NCI-H345 treated with DMSO at 0.1 percent for 48 hours (cell line): ENCODE results near the gene RFX2.
"Not testable (repeated sequence)": the region's sequence is repeated elsewhere in the genome, so short reads cannot be mapped to it uniquely, and the experiment has no call there.

Experiments
- DNase-seq: peaks from one replicate; lab custom pipeline; 2025; ENCODE audit not compliant: unreplicated experiment; lab: John Stamatoyannopoulos, UW

RFX2 gene

DNA sequence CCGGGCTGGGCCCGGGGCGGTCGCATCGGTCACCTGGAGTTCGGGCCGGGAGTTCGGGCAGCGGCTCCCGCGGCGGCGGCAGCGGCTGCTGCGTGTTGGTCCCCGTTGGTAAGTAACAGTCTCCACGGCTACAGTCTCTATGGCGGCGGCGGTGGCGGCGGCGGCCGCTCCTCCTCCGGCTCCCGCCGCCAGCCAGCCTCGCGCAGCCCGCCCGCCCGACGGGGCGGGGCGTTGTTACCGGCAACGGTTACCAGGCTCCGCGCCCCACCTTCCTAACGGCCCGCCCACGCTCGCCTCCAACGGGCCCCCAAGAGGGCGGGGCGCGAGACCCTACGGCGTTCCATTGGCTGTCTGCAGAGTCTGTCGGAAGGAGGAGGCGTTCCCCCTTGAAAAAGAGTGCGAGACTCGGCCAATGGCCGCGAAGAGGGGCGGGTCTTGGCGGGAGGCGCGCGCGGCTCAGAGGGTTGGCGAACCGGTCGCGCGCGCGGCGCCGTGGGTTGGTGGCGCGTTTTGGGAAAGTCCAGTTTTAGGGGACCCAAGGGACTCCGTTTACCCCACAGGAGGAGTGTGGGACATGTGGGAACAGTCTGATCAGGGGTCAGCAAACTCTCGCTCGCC, at the start of gene RFX2:
Gene RFX2, minus strand, starts transcription at position 141 of the 618 bp plus-strand sequence. CDS start 63,004 bp downstream, outside the sequence.
- DNase-seq: peak; percentile 96

DNA sequence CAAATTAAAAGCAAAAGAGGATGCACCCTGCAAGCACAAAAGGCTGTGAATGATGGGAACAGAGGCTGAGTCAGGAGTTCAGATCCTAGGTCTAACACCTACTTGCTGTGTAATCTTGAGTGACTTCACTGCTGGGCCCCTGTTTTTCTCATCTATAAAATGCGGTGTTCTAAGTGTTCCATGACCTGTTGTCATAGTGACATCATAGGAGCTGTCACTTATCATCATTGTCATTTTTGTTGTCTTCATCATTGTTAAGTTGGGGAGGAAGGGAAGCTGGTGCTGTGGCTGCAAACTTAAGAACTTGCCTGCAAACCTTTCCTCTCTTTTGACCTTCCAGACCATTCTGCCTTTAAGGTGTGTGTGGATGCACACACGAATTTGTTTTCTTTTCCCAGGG, 45.7 kb upstream of the RFX2 start:
- no peak for DNase-seq

DNA sequence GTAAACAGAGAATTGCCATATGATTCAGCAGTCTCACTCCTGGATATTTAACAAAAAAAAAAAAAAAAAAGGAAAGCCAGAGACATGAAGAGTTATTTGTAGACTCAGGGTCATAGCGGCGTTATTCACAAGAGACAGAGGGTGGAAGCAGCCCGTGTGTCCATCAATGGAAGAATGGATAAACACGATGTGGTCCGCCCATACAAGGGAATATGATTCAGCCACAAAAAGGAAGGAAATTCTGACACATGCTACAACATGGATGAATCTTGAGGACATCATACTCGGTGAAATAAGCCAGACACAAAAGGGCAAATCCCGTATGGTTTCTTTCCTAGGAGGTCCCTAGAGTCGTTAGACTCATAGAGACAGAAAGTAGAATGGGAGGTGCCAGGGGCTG, 40.0 kb upstream of the RFX2 start:
- DNase-seq: no peak

DNA sequence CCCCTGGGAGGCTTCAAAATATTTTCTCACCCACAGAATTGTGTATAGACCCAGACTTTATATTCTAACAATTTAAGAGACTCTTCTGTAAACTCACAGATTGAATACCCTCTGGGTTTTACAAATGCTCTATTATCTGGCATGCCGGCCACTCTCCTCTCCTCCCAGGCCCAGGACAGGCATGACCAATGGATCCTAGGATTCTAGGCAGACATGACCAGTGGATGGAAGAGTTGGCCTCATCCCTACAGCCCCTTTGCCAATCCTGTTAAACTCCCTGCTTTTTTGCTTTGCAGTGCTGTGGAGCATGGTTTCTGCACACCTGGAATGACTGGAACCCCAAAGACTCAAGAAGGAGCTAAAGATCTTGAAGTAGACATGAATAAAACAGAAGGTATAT, 30.9 kb upstream of the RFX2 start:
- no peak for DNase-seq

DNA sequence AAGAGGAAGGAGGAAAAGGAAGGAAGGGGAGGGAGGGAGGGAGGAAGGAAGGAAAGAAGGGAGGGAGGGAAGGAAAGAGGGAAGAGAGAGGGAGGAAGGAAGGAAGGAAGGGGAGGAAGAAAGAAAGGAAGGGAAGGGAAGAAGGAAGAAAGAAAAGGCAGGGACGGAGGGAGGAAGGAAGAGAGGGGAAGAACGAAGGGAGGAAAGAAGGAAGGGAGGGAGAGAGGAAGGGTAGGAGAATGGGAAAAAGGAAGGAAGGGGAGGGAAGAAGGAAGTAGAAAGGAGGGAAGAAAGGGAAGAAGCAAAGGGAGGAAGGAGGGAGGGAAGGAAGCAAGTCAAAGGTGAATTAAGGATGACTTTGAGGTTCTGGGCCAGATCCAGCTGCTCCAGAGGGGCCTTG, 28.2 kb upstream of the RFX2 start:
- DNase-seq: no peak

DNA sequence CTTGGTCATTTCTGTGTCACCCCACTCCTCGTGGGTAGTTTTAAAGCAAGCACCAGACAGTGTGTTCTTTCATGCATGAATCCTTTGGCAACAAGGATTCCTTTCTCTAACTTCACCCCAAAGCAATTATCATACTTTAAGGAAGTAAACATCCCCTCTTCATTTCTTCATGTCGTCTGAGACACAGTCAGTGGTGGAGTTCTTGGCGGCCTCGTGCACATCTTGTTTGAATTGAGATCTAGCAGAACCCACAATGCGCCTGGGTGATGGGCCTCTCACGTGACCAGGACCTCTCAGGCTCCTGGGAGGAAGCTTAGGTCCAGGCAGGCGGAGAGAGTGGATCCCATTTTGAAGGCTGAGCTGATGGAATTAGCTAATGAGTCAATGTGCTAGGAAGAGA, 27.8 kb upstream of the RFX2 start:
- no peak for DNase-seq

DNA sequence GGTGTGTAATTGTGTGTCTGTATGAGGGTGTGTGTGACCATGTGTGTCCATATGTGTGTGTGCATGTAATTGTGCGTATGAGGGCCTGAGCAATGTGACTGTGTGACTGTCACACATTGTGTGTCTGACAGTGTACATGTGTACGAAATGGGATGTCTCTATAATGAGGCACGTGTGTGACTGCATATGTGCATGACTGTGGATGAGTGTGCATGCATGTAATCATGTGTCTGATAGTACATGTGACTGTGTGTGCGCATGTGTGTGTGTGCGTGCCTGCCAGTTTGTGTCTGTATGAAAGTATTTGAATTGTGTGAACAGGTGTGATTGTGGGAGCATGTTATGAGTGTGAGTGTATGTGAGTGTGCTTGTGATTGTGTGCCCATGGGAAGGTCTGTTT, 22.9 kb upstream of the RFX2 start:
- no peak for DNase-seq

DNA sequence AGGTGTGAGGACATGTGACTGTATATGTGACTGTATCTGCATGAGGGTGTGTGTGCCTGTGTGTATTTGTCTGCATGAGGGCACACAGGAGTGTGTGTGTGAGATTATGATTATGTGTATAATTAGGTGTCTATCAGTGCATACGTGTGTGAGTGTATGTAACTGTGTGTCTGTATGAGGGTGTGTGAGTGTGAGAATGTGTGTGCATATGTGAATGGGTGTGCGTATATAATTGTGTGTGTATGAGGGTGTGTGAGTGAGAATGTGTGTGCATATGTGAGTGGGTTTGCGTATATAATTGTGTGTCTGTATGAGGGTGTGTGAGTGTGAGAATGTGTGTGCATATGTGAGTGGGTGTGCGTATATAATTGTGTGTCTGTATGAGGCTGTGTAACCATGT, 22.2 kb upstream of the RFX2 start:
- DNase-seq: no peak

DNA sequence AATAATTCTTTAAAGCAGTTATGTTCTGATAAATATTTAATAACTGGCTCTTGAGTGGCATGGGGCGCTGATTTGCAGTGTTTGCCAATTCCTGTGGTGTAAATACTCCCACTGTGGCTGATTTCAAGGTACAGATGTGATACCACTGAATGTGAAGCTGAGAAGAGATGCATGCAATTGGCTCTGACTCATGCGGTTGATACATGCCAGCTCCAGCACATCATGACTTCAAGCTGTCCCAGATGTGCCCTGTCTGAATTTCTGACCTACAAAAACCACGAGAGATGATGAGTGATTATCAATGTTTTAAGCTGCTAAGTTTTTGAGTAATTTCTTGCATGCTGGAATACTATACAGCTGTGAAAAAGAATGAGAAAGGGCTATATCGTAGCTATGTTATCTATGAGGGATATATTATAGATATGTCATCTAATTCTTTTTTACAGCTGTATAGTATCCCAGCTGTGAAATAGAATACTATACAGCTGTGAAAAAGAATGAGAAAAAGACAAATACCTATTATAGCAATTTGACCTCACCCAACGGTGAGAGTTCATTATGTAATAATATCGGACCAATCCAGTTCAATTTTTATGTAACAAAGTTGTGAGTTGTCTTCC, 17.5 kb upstream of the RFX2 start:
- DNase-seq: no peak

DNA sequence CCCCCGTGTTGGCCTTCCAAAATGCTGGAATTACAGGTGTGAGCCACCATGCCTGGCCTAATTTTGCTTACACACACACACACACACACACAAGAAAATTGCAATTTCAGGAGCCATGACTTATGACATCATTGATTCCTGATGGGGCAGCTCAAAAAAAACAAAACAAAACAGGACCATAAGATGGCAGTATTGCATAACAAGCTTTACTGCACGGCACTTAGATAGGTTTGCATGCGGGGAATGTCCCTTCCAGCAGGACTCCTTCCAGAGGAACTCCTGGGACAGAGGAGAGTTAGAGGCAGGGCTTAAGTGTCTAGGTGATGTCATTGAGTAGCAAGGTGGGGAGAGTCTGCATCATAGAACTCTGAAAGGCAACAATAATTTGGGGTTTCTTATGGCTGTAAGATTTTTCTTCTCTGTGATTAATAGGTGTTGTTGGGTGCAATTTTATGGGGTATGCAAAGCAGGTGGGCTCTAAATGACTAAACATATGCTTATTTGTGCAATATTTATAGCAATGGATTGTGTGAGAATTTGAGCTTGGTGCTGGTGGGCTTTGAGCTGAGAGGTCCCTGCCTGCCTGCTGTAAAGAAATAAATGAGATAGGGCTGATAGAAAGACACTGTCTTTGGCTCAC, 16.2 kb upstream of the RFX2 start:
- peak; percentile 28 for DNase-seq

DNA sequence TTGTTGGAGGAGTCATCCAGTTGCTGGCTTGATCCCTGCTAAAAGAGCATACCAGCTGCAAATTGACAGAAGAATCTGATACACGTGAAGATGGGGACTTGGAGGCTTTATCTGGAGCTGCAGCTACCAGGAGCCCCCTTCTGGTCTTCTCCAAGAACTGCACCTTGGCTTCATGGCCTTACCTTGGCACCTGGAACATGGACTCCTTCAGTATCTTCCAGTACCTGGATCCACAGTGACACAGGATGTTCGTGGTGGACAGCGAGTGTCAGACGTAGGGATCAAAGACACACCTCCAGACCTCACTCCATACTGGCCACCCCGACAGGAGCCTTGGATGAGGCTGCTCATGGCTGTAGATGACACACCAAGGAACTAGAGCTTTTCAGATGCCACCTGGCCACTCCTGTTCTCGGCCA, 15.3 kb upstream of the RFX2 start:
- peak; percentile 67 for DNase-seq

DNA sequence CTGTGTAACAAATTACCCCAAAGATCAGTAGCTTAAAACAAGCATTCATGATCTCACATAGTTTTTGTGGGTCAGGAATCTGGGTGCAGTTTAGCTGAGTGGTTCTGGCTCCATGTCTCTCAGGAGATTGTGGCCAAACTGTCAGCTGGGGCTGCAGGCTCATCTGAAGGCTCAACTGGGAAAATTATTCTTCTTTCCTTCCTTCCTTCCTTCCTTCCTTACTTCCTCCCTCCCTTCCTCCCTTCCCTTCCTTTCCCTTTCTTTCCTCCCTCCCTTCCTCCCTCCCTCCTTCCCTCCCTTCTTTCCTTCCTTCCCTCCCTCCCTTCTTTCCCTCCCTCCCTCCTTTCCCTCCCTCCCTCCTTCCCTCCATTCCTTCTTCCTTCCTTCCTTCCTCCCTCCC, 8.7 kb upstream of the RFX2 start:
- no peak for DNase-seq

DNA sequence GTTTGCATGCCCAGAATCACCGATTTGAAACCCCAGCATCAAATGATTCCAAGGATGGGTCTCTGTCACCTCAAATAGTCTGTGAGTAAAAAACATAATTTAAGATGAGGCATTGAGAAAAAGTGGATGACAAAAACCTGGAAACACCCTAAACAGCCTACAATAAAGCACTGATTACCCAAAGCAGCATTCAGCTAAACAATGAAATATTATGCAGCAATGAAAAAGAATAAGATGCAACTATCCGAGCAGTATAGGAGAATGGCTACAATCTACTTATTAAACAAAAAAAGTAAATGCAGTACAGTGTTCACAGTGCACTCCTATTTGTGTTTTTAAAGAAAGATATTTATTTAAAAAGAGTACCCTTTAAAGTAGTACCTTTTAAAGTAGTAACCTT, 7.7 kb upstream of the RFX2 start:
- no peak for DNase-seq

DNA sequence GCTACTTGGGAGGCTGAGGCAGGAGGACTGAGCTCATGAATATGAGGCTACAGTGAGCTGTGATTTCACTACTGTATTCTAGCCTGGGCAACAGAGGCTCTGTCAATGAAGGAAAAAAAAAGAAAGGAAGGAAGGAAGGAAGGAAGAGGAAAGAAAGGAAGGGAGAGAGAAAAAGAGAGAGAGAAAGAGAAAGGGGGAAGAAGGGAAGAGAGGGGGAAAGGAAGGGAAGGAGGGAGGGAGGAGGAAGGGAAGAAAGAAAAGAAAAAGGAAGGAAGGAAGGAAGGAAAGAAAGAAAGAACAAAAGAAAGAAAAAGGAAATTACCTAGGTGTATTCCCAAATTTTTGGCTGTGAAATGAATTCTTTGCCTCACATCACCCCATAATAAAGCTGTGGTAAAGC, 7.2 kb upstream of the RFX2 start:
- no peak for DNase-seq

DNA sequence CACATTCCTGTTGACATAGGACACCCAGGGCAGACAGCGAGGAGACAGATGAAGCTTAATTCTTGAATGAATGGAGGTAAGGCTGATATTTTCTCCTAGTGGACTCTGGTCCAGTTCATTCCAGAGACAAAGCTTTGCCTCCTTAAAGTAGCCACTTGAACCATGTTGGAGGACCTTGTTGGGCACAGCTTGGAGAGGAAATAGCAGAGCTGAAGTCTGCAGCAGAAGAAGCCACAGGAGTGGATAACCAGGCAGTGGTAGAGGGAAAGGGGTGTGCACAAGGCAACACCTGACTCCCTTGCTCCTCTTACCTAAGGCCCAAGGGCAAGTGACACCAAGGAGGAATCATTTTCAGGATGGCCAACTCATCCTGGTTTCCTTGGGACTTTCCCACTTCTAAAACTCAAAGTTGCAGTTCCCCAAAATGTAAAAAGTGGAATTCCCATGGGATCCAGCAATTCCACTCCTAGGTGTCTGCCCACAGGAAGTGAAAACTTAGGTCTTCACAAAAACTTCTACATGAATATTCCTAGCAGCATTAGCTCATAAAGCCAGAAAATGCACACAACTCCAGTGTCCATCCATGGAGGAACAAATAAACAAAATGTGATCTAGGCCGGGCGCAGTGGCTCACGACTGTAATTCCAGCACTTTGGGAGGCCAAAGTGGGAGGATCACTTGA, 6.6 kb upstream of the RFX2 start:
- no peak for DNase-seq

DNA sequence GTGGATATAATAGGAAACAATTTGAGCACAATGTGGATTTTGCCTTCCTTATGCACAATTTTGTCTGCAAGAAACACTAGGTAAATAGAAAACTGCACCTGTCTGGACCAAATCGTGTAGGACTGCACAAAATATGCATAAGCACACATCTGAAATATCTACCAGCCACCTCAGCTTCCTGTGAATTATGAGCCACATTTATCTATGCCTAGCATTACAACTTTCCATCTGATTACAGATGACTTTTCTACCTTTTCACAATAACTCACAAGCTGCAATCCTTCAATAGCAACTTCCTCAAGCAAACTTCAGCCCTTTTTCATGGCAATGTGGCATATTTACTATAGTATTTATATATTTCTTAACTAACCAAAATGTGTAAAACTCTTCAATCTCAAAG, 5.7 kb upstream of the RFX2 start:
- DNase-seq: no peak

DNA sequence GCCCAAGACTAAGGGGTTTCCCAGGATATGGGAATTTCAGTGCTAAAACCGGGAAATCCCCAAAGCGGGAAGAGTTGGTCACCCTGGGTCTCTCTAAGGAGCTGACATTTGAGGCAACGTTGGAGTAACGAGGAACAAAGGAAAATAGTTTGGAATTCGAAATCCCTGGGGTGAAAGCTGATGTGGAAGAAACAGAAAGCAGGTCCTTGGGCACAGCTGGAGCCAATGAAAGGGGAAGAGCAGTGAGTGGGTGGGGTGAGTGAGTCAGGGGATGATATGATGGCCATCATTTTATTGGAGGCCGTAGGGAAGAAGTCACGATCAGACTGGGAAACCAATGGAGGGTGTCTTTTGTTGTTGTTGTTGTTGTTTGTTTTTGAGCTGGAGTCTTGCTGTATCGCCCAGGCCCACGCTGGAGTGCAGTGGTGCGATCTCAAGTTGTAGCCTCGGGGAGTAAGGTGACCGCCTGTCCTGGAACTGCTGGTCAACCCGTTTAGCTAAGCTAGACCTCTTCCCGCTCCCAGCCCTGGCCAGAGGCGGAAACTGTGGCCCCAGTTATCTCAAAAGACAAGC, 3.4 kb upstream of the RFX2 start:
- no peak for DNase-seq

DNA sequence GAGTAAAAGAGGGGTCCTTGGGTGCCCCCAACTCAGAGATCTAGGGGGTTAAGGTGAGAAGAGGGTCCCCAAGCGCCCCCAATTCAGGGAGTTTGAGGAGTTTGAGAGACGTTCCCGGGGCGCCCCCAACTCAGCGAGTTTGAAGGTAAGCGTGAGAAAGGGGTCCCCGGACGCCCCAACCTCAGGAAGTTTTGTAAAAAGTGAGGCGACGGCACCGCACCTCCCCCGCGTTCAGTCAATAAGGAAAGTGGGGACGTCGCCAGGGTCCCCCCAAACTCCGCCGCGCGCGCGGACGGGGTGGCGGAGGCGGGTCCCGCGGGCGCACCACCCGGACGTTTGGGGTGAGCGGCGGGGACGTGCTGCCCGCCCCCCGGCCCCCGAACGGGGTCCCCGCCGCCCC, 353 bp downstream of the RFX2 start:
- no peak for DNase-seq

DNA sequence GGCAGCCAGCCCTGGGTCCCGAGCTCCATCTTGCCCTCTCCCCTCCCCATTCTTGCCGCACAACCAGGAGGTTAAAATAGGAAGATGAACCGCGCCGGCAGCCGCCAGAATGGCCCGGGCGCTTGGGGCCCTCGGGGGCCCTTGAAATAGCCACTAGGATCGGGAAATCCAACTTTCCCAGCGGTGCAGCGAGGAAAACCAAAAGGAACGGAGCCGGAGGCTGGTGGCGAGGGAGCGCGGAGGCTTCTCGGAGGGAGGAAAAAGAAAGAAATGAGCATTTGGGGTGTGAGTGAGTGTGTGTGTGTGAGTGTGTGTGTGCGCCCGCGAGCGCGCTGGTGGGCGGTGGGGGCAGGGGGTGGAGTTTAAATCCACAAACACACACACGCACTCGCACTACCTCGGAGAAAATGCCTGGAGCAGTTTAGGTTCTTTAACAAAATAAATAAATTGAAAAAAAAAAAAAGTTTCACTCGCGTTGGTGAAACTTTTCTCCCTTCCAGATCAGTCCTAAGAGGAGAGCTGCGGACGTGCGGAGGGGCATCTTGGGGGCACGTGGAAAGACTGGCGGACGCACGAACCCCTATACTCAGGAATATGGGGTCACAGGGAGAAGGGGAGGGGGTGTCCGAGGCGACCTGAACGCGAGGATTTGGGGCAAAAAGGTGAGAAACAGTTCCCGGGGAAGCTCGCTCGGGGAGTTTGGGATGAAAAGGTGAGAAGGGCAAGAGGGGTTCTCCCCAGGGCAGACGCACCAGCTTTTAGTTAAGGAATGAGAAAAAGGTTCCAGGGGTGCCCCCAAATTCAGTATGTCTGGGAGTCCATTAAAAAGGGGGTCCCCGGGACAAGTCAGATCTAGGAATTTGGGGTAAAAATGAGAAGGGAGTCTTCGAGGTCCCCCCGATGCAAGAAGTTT, 1.3 kb downstream of the RFX2 start:
- no peak for DNase-seq

DNA sequence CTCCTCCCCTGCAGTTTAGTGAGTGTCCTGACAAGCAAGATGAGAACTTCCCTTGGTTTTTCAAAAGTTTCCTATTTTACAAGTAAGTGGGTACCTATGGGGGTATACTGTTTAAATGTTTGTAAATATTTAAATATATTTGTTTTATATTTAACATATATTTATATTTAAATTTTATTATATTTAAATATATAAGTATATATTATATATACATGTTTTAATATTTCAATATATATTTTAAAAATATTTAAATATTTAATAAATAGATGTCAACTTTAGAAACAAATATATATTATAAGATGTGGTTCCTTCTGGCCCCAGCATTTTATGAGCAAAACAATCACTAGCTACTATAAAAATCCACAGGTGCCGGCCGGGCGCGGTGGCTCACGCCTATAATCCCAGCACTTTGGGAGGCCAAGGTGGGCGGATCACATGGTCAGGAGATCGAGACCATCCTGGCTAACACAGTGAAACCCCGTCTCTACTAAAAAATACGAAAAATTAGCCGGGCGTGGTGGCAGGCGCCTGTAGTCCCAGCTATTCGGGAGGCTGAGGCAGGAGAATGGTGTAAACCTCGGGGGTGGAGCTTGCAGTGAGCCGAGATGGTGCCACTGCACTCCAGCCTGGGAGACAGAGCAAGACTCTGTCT, 3.5 kb downstream of the RFX2 start:
- not testable (repeated sequence) for DNase-seq
